SK-N-SH (cell line): ENCODE measurements around the gene DHX57. TPM values are rescaled to one million over a fixed set of nuclear protein-coding genes. Genes with fewer than 3 reads are reported as not detected.

ENCODE experiments used
- ELF1 ChIP-seq: IDR thresholded peaks from 2 replicates; pipeline ENCODE4 v1.4.0; 2012
- EP300 ChIP-seq, 2 experiments: IDR thresholded peaks; 2 replicates each; pipeline versions ENCODE4 v1.4.0 to v1.6.1; 2012; ENCODE audit warnings: borderline replicate concordance in 1 of 2, low read depth in 1 of 2, low read length in 1 of 2
- EZH2phosphoT487 ChIP-seq: fragments of 200-600 bp; sonication (generic); IDR thresholded peaks from 2 replicates; pipeline ENCODE4 v1.6.1; 2017; ENCODE audit warnings: low read depth, mixed run types, mild to moderate bottlenecking, antibody characterized with exemption, moderate library complexity, borderline replicate concordance
- FOSL2 ChIP-seq: IDR thresholded peaks from 2 replicates; pipeline ENCODE4 v1.4.0; 2012; ENCODE audit warnings: low read depth, mild to moderate bottlenecking, moderate library complexity, borderline replicate concordance
- FOXJ3 ChIP-seq: sonication (generic); formaldehyde crosslinking; IDR thresholded peaks from 2 replicates; pipeline ENCODE4 v1.5.1; 2020; ENCODE audit warnings: mild to moderate bottlenecking, missing genetic modification reagents
- JUND ChIP-seq: IDR thresholded peaks from 2 replicates; pipeline ENCODE4 v1.4.0; 2012
- MEF2A ChIP-seq: IDR thresholded peaks from 2 replicates; pipeline ENCODE4 v1.4.0; 2012; ENCODE audit warnings: low read depth, borderline replicate concordance
- MXI1 ChIP-seq: IDR thresholded peaks from 2 replicates; pipeline ENCODE4 v1.6.1; 2012; ENCODE audit warnings: mild to moderate bottlenecking, low read depth, low read length, improper control_type of control experiment
- NFIC ChIP-seq: IDR thresholded peaks from 2 replicates; pipeline ENCODE4 v1.4.0; 2012; ENCODE audit warnings: borderline replicate concordance
- NRF1 ChIP-seq: IDR thresholded peaks from 2 replicates; pipeline ENCODE4 v1.6.1; 2012; ENCODE audit warnings: low read depth, mild to moderate bottlenecking, low read length
- POLR2AphosphoS5 ChIP-seq: IDR thresholded peaks from 2 replicates; pipeline ENCODE4 v1.6.1; 2012; ENCODE audit warnings: low read depth, low read length
- RFX5 ChIP-seq: IDR thresholded peaks from 2 replicates; pipeline ENCODE4 v1.6.1; 2012; ENCODE audit warnings: mild to moderate bottlenecking, improper control_type of control experiment, low read length
- RXRA ChIP-seq: IDR thresholded peaks from 2 replicates; pipeline ENCODE4 v1.4.0; 2012; ENCODE audit warnings: low read depth, mild to moderate bottlenecking, borderline replicate concordance
- SIN3A ChIP-seq: IDR thresholded peaks from 2 replicates; pipeline ENCODE4 v1.6.1; 2012; ENCODE audit warnings: low read depth, mild to moderate bottlenecking, low read length, moderate library complexity, borderline replicate concordance
- SMC3 ChIP-seq: IDR thresholded peaks from 2 replicates; pipeline ENCODE4 v1.6.1; 2012; ENCODE audit warnings: low read depth, low read length, improper control_type of control experiment
- TEAD4 ChIP-seq: IDR thresholded peaks from 2 replicates; pipeline ENCODE4 v1.4.0; 2012; ENCODE audit warnings: mild to moderate bottlenecking, borderline replicate concordance; ENCODE audit not compliant: insufficient read depth
- USF1 ChIP-seq: IDR thresholded peaks from 2 replicates; pipeline ENCODE4 v1.4.0; 2012; ENCODE audit warnings: low read depth, borderline replicate concordance
- USF2 ChIP-seq: fragments of 150-350 bp; IDR thresholded peaks from 2 replicates; pipeline ENCODE4 v1.6.1; 2017; ENCODE audit warnings: antibody characterized with exemption, low read length, low read depth, borderline replicate concordance
- YY1 ChIP-seq: IDR thresholded peaks from 2 replicates; pipeline ENCODE4 v1.4.0; 2012; ENCODE audit warnings: low read depth, mild to moderate bottlenecking
- ZBTB33 ChIP-seq: IDR thresholded peaks from 2 replicates; pipeline ENCODE4 v1.4.0; 2012; ENCODE audit warnings: low read depth, borderline replicate concordance
- polyA plus RNA-seq, 3 experiments: library from polyadenylated mRNA; depleted of rRNA; stranded (reverse); fragments of >200 nt; gene quantifications; 2 replicates each; pipeline ENCODE4 v1.2.3, GENCODE V29; 2012
- TF ChIP-seq, protein P1 (sequence below): fragments of 150-350 bp; IDR thresholded peaks from 2 replicates; pipeline ENCODE4 v1.6.1; 2016; ENCODE audit warnings: mild to moderate bottlenecking, low read depth, low read length
- TF ChIP-seq, protein P2 (sequence below): IDR thresholded peaks from 2 replicates; pipeline ENCODE4 v1.6.1; 2012; ENCODE audit warnings: mild to moderate bottlenecking, low read depth, low read length, moderate library complexity

DHX57 gene
- polyA plus RNA-seq, 1 of the 3 experiments (the other 2 are of a cell fraction), result 12.3 TPM

DNA sequence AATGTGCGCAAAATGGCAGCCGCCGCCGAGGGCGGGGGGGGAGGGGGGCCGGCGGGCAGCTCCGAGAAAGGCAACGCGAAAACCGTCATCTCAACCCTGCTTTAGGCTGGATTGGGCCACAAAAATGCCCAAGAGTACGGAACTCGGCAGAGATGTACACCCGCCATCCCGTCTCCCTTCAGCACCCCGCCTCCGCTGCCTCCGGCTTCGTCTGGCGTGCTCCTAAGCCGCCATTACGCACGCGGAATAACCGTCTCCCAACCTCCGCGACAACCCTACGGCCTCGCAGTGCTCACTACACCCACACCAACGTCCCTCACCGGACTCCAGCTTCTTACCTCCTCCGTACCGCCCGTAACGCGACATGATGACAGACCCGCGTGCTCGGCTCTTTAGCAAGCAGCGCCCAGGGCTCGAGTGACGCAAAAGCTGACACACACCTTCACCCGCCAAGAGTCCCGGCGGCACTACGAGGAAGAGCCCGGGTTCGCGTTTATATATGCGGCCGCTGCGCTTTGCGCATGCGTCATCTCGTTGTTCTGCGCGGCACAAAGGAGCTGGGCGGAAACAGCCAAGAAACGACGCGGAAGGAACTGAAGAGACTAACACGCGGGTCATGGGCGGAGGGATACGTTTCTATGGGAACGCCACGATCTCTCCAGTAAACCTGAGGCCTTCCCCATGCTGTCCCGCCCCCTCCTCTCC lies 124.7 kb downstream of the DHX57 start, which contains the start of gene SRSF7 (continued):
- peak; percentile 97 for TF ChIP-seq MXI1
- TF ChIP-seq EP300 (IDR thresholded peaks at IDR 0.05; ENCODE audit: borderline replicate concordance in 1 of 2, low read depth in 1 of 2, low read length in 1 of 2), result peak; percentile 30 to 38; a peak in 3 of 4 replicates
- TF ChIP-seq TEAD4, result 0 out of 2 replicates have a peak, but pooled peaks have one; percentile 39
- no peak for TF ChIP-seq FOSL2
- no peak for TF ChIP-seq ZBTB33
- TF ChIP-seq NRF1, result peak; percentile 88
- no peak for TF ChIP-seq USF2
- TF ChIP-seq, protein P1, sequence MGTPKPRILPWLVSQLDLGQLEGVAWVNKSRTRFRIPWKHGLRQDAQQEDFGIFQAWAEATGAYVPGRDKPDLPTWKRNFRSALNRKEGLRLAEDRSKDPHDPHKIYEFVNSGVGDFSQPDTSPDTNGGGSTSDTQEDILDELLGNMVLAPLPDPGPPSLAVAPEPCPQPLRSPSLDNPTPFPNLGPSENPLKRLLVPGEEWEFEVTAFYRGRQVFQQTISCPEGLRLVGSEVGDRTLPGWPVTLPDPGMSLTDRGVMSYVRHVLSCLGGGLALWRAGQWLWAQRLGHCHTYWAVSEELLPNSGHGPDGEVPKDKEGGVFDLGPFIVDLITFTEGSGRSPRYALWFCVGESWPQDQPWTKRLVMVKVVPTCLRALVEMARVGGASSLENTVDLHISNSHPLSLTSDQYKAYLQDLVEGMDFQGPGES, result peak; percentile 13; the same call in 1 of the 2 replicates
- TF ChIP-seq MEF2A, result no peak
- peak; percentile 59 for TF ChIP-seq RFX5
- TF ChIP-seq JUND, result peak; percentile 37; the same call in 1 of the 2 replicates
- TF ChIP-seq YY1, result peak; percentile 95
- TF ChIP-seq FOXJ3 (CRISPR knock-in tag), result 0 out of 2 replicates have a peak, but pooled peaks have one; percentile 53
- 0 out of 2 replicates have a peak, but pooled peaks have one; percentile 7 for TF ChIP-seq SMC3
- no peak; the same call in 1 of the 2 replicates for TF ChIP-seq RXRA
- peak; percentile 90 for TF ChIP-seq ELF1
- no peak; the same call in 1 of the 2 replicates for TF ChIP-seq NFIC
- peak; percentile 99; the same call in 1 of the 2 replicates for TF ChIP-seq SIN3A
- TF ChIP-seq, protein P2, sequence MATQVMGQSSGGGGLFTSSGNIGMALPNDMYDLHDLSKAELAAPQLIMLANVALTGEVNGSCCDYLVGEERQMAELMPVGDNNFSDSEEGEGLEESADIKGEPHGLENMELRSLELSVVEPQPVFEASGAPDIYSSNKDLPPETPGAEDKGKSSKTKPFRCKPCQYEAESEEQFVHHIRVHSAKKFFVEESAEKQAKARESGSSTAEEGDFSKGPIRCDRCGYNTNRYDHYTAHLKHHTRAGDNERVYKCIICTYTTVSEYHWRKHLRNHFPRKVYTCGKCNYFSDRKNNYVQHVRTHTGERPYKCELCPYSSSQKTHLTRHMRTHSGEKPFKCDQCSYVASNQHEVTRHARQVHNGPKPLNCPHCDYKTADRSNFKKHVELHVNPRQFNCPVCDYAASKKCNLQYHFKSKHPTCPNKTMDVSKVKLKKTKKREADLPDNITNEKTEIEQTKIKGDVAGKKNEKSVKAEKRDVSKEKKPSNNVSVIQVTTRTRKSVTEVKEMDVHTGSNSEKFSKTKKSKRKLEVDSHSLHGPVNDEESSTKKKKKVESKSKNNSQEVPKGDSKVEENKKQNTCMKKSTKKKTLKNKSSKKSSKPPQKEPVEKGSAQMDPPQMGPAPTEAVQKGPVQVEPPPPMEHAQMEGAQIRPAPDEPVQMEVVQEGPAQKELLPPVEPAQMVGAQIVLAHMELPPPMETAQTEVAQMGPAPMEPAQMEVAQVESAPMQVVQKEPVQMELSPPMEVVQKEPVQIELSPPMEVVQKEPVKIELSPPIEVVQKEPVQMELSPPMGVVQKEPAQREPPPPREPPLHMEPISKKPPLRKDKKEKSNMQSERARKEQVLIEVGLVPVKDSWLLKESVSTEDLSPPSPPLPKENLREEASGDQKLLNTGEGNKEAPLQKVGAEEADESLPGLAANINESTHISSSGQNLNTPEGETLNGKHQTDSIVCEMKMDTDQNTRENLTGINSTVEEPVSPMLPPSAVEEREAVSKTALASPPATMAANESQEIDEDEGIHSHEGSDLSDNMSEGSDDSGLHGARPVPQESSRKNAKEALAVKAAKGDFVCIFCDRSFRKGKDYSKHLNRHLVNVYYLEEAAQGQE, result peak; percentile 84
- TF ChIP-seq POLR2AphosphoS5, result peak; percentile 100
- no peak for TF ChIP-seq USF1
- no peak for TF ChIP-seq EZH2phosphoT487
